ENCODE results near the gene MINDY4. TPM values are rescaled to one million over a fixed set of nuclear protein-coding genes. Genes with fewer than 3 reads are reported as not detected.

The MINDY4 gene
- total and polyA plus RNA-seq, 10 of the 15 experiments (the other 5 are each of a cell fraction or from before 2014, with no cell fraction given) = 0.10 to 0.90 (median 0.40) TPM

DNA sequence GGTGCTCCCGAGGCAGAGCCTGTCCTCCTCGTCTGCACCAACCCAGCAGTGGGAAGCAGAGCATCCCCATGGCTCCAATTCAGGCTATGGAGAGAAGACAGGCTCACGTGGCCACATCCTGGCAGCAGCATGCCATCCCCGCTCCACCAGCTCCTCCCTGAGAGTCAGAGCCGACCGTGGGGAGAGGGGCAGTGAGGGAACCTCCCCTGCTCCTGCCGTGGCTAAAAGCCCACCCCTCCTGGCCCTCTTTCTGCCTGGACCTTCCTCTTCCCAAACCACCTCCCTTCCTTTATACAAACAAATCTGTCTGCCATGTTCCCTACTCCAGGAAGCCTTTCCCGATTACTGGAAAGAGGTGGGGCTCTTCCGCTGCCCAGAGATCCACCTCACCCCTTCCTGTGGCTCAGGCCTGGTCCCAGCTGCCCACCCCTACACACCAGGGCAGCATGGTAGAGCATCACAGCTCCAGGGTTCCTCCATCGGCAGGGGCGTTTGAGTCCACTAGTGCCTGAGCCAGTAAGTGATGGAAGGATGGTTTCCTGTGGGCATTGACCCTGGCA lies 129.7 kb downstream of the MINDY4 start:
- H3K4me1 ChIP-seq (ENCODE audit: control insufficient read depth, insufficient read depth, low read length) = no peaks in the 10 kb centered on the region
- intact Hi-C loops (cut with micrococcal nuclease; ENCODE audit: unreplicated experiment) = no loop called here
- whole genome bisulfite sequencing (ENCODE audit: insufficient coverage, insufficient replicate concordance, low lambda C conversion rate, missing lambda C conversion rate) = 24% methylated on average over 11 of the region's 11 CpGs
- H4K20me1 ChIP-seq (ENCODE audit: control insufficient read depth, insufficient read depth) = no peaks in the 10 kb centered on the region
- FAIRE-seq = no peak
- H3K4me2 ChIP-seq (ENCODE audit: control insufficient read depth, insufficient read depth) = no peak overlapping the region
- H3K79me2 ChIP-seq (ENCODE audit: control insufficient read depth, insufficient read depth, low read length) = no peaks in the 10 kb centered on the region
- DNase-seq (ENCODE audit: low read depth, low spot score) = no peak
- no peaks in the 10 kb centered on the region for H3K9me3 ChIP-seq (replicated peaks; ENCODE audit: control insufficient read depth, insufficient read depth, low read length)
- no peak overlapping the region for H3K27ac ChIP-seq (ENCODE audit: control insufficient read depth, insufficient read depth)
- ChIA-PET CTCF (no interaction called here), RAD21 (ENCODE audit: unreplicated experiment) (no interaction called here), POLR2A (no interaction called here), SMC1A (ENCODE audit: uncharacterized antibody, unreplicated experiment) (no interaction called here)
- TF ChIP-seq JUND (IDR thresholded peaks at IDR 0.05; ENCODE audit: low read depth, low read length) = no peak
- TF ChIP-seq YY1 (IDR thresholded peaks at IDR 0.05; ENCODE audit: low read depth, low read length) = no peak
- no peak for TF ChIP-seq GABPA (IDR thresholded peaks at IDR 0.05; ENCODE audit: low read depth)
- TF ChIP-seq RBBP5 (conservative IDR thresholded peaks at IDR 0.05) = no peak
- TF ChIP-seq HCFC1 (IDR thresholded peaks at IDR 0.05; ENCODE audit: low read length) = no peak
- no peak for TF ChIP-seq ZZZ3 (IDR thresholded peaks at IDR 0.05; ENCODE audit: control insufficient read depth, insufficient read length, low read depth)
- no peak for TF ChIP-seq TCF7 (IDR thresholded peaks at IDR 0.05; ENCODE audit: borderline replicate concordance)
- TF ChIP-seq SREBF2 (IDR thresholded peaks at IDR 0.05; ENCODE audit: low read length) = no peak
- TF ChIP-seq FOXK2 (IDR thresholded peaks at IDR 0.05) = no peak
- no peak for TF ChIP-seq ESRRA (IDR thresholded peaks at IDR 0.05; ENCODE audit: low read length)
- no peak for TF ChIP-seq ZSCAN29 (IDR thresholded peaks at IDR 0.05)
- no peak for TF ChIP-seq SPI1 (IDR thresholded peaks at IDR 0.05; ENCODE audit: borderline replicate concordance, insufficient read depth, low read depth, low read length)
- TF ChIP-seq, protein P1, sequence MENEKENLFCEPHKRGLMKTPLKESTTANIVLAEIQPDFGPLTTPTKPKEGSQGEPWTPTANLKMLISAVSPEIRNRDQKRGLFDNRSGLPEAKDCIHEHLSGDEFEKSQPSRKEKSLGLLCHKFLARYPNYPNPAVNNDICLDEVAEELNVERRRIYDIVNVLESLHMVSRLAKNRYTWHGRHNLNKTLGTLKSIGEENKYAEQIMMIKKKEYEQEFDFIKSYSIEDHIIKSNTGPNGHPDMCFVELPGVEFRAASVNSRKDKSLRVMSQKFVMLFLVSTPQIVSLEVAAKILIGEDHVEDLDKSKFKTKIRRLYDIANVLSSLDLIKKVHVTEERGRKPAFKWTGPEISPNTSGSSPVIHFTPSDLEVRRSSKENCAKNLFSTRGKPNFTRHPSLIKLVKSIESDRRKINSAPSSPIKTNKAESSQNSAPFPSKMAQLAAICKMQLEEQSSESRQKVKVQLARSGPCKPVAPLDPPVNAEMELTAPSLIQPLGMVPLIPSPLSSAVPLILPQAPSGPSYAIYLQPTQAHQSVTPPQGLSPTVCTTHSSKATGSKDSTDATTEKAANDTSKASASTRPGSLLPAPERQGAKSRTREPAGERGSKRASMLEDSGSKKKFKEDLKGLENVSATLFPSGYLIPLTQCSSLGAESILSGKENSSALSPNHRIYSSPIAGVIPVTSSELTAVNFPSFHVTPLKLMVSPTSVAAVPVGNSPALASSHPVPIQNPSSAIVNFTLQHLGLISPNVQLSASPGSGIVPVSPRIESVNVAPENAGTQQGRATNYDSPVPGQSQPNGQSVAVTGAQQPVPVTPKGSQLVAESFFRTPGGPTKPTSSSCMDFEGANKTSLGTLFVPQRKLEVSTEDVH (IDR thresholded peaks at IDR 0.05; ENCODE audit: low read depth, partially characterized antibody) = no peak
- TF ChIP-seq STAT3 (IDR thresholded peaks at IDR 0.05; ENCODE audit: low read depth, low read length) = no peak
- TF ChIP-seq ZBTB33 (IDR thresholded peaks at IDR 0.05) = no peak
- no peaks in the 10 kb centered on the region for H3K36me3 ChIP-seq (ENCODE audit: control insufficient read depth in 2 of 2, insufficient read depth in 2 of 2, low read length in 1 of 2)
- in situ Hi-C loops (cut with MboI) = no loop called here
- BruUV-seq (replicated peaks) = no TSS peak
- peaks cover 0 to 2% of the 10 kb centered on the region in 2 experiments; a peak in 2 of 4 replicates for H3K27me3 ChIP-seq (replicated peaks in 1 of 2; ENCODE audit: control insufficient read depth in 2 of 2, insufficient read depth in 2 of 2, low read length in 1 of 2)
- H3K9ac ChIP-seq (ENCODE audit: control insufficient read depth, insufficient read depth, low read length) = no peak overlapping the region
- ATAC-seq = no peak
- H2AFZ ChIP-seq (ENCODE audit: control insufficient read depth, low read depth, low read length) = no peak overlapping the region
- no peak overlapping the region for H3K4me3 ChIP-seq
